Measurements from ENCODE around the gene TLCD3A. TPM values are rescaled to one million over a fixed set of nuclear protein-coding genes. Genes with fewer than 3 reads are reported as not detected.
A peak's percentile ranks its signal among the peaks of the same experiment; 100 is the strongest.

Gene TLCD3A
- total and polyA plus RNA-seq, 2 of the 4 experiments (the other 2 are of a cell fraction), result 15.2 to 35.0 TPM

- in situ Hi-C loops (cut with MboI; ENCODE audit: low sequenced_read_pairs), result no loop called here
- no peak for DNase-seq
- peaks cover 14% of the 10 kb centered on the region for H4K20me1 ChIP-seq (ENCODE audit: insufficient read depth, low read length)
Observed at GRCh38 chr17:750431-751037, 18.1 kb downstream of the TLCD3A start.

More at GRCh38 chr17:750431-751037, 18.1 kb downstream of the TLCD3A start:
- Histone ChIP-seq H4K8ac (ENCODE audit: low read depth in 2 of 2, low read length in 2 of 2) (no peak overlapping the region), H3K56ac (ENCODE audit: extremely low read depth, insufficient read depth, low read length) (no peak overlapping the region), H3K4me3 (ENCODE audit: insufficient read depth, low read depth, low read length) (no peak overlapping the region), H3K14ac (replicated peaks; ENCODE audit: low read depth, low read length) (0 out of 2 replicates have a peak overlapping the region, but pooled peaks have one; percentile 67), H2AK5ac (ENCODE audit: low read depth, low read length) (no peak overlapping the region), H4K91ac (ENCODE audit: insufficient read depth, low read depth, low read length) (no peak overlapping the region), H3K9me1 (ENCODE audit: insufficient read depth, low read length) (peaks cover 17% of the 10 kb centered on the region), H2BK20ac (ENCODE audit: low read depth, low read length) (no peak overlapping the region), H3K4ac (ENCODE audit: low read depth, low read length) (no peak overlapping the region; the same call in 1 of the 2 replicates), H2BK15ac (ENCODE audit: low read depth, low read length) (no peak overlapping the region), H4K5ac (ENCODE audit: low read depth, low read length) (no peak overlapping the region), H3K23ac (ENCODE audit: low read depth, low read length) (peak overlapping the region; percentile 77), H3K9me3 (ENCODE audit: control insufficient read depth, insufficient read depth, low read length) (no peaks in the 10 kb centered on the region), H2AFZ (replicated peaks; ENCODE audit: low read length, poor library complexity) (no peak overlapping the region), H3K27me3 (ENCODE audit: control insufficient read depth, insufficient read depth, low read length) (no peaks in the 10 kb centered on the region), H2BK120ac (ENCODE audit: low read depth, low read length) (no peak overlapping the region), H3K27ac (ENCODE audit: insufficient read depth, low read length) (no peak overlapping the region), H2BK5ac (ENCODE audit: low read depth, low read length, poor library complexity, severe bottlenecking) (no peak overlapping the region), H2AK9ac (replicated peaks; ENCODE audit: low read depth, low read length, poor library complexity) (peak overlapping the region; percentile 98), H3K79me1 (ENCODE audit: low read depth in 1 of 2, low read length in 2 of 2) (peaks cover 23 to 57% of the 10 kb centered on the region in 2 experiments), H3K4me2 (ENCODE audit: low read depth, low read length) (peak overlapping the region; percentile 98; the same call in 1 of the 2 replicates), H3K18ac (ENCODE audit: low read depth, low read length) (no peak overlapping the region), H3K4me1 (ENCODE audit: control insufficient read depth, insufficient read depth, low read length) (peaks cover 10% of the 10 kb centered on the region), H3K9ac (ENCODE audit: low read depth, low read length) (peak overlapping the region; percentile 84; the same call in 1 of the 2 replicates), H3K36me3 (ENCODE audit: control insufficient read depth, insufficient read depth, low read length) (peaks cover 27% of the 10 kb centered on the region)
- CTCF ChIA-PET, result no interaction called here
- 83% methylated on average over 1 of the region's 8 CpGs; no CpG with 5 or more reads in 1 of the 2 experiments for WGBS, 2 experiments (ENCODE audit: extremely low coverage in 2 of 2, insufficient read length in 1 of 2)
- dilution Hi-C loops (cut with HindIII; ENCODE audit: low sequenced_read_pairs, unreplicated experiment), result no loop called here
- intact Hi-C loops (cut with micrococcal nuclease), result no loop called here
- no peak for ATAC-seq (ENCODE audit: low read depth)
- TF ChIP-seq MAZ (IDR thresholded peaks at IDR 0.05; ENCODE audit: borderline replicate concordance, low read depth, low read length) (no peak), ELK1 (IDR thresholded peaks at IDR 0.05; ENCODE audit: borderline replicate concordance, low read depth, low read length) (no peak), RCOR1 (IDR thresholded peaks at IDR 0.05; ENCODE audit: insufficient replicate concordance, low read length) (no peak), POLR2A (IDR thresholded peaks at IDR 0.05; ENCODE audit: low read depth, low read length) (no peak), USF2 (IDR thresholded peaks at IDR 0.05; ENCODE audit: low read depth, low read length) (no peak), MXI1 (IDR thresholded peaks at IDR 0.05; ENCODE audit: borderline replicate concordance, low read depth, low read length) (no peak), CTCF (conservative IDR thresholded peaks at IDR 0.05; ENCODE audit: low read depth, low read length) (no peak), BHLHE40 (IDR thresholded peaks at IDR 0.05; ENCODE audit: low read depth, low read length) (no peak), MAFK (IDR thresholded peaks at IDR 0.05; ENCODE audit: low read depth, low read length) (no peak), NFE2L2 (IDR thresholded peaks at IDR 0.05; ENCODE audit: low read depth, low read length) (no peak), FOS (IDR thresholded peaks at IDR 0.05; ENCODE audit: low read depth, low read length) (no peak), CEBPB (IDR thresholded peaks at IDR 0.05; ENCODE audit: low read depth, low read length) (no peak), RAD21 (IDR thresholded peaks at IDR 0.05; ENCODE audit: low read length) (no peak), SMC3 (IDR thresholded peaks at IDR 0.05; ENCODE audit: low read depth, low read length) (no peak), RFX5 (IDR thresholded peaks at IDR 0.05; ENCODE audit: low read depth, low read length) (no peak), CHD1 (IDR thresholded peaks at IDR 0.05; ENCODE audit: low read depth, low read length) (no peak)
- BruUV-seq (replicated peaks), result no TSS peak
- POLR2A ChIA-PET (ENCODE audit: unreplicated experiment), result no interaction called here
